ENCODE results near the gene MAP2K5.

The MAP2K5 gene

GRCh38 chr15:67836955-67837354, 294.5 kb downstream of the MAP2K5 start:
- TF ChIP-seq CTCF (IDR thresholded peaks at IDR 0.05; ENCODE audit: low read depth, low read length, missing control alignments): no peak
- in situ Hi-C loops (cut with HindIII; ENCODE audit: low sequenced_read_pairs): no loop called here
- no peak for DNase-seq (ENCODE audit: low read depth)

GRCh38 chr15:67838789-67839332, 296.4 kb downstream of the MAP2K5 start:
- in situ Hi-C loops (cut with HindIII; ENCODE audit: low sequenced_read_pairs): no loop called here
- peak overlapping the region; percentile 96 for H3K4me3 ChIP-seq (ENCODE audit: low read depth, low read length)
- TF ChIP-seq CTCF (IDR thresholded peaks at IDR 0.05; ENCODE audit: low read depth, low read length, missing control alignments): no peak
- DNase-seq (ENCODE audit: low read depth): no peak

More at GRCh38 chr15:67836955-67837354, 294.5 kb downstream of the MAP2K5 start:
- no peak overlapping the region for H3K4me3 ChIP-seq (ENCODE audit: low read depth, low read length)

- no peak for DNase-seq (ENCODE audit: low read depth)
- in situ Hi-C loops (cut with HindIII; ENCODE audit: low sequenced_read_pairs): no loop called here
- peak overlapping the region; percentile 96 for H3K4me3 ChIP-seq (ENCODE audit: low read depth, low read length)
- no peak for TF ChIP-seq CTCF (IDR thresholded peaks at IDR 0.05; ENCODE audit: low read depth, low read length, missing control alignments)
These were observed 297.0 kb downstream of the MAP2K5 start for GRCh38 chr15:67839499-67839928.

GRCh38 chr15:67839929-67840748, 297.6 kb downstream of the MAP2K5 start, which contains the start of gene RNU6-1:
RNU6-1 (minus strand) TSS chr15:67840045.
- peak; percentile 76 for DNase-seq (ENCODE audit: low read depth)
- H3K4me3 ChIP-seq (ENCODE audit: low read depth, low read length): peak within 1 kb of the TSS; percentile 96
- TF ChIP-seq CTCF (IDR thresholded peaks at IDR 0.05; ENCODE audit: low read depth, low read length, missing control alignments): no peak
- in situ Hi-C loops (cut with HindIII; ENCODE audit: low sequenced_read_pairs): no loop called here

GRCh38 chr15:67840749-67841512, 298.4 kb downstream of the MAP2K5 start:
- peak; percentile 14 for TF ChIP-seq CTCF (IDR thresholded peaks at IDR 0.05; ENCODE audit: low read depth, low read length, missing control alignments)
- in situ Hi-C loops (cut with HindIII; ENCODE audit: low sequenced_read_pairs): no loop called here
- DNase-seq (ENCODE audit: low read depth): no peak
- H3K4me3 ChIP-seq (ENCODE audit: low read depth, low read length): peak overlapping the region; percentile 96

GRCh38 chr15:67841513-67841762, 298.9 kb downstream of the MAP2K5 start:
- no peak for TF ChIP-seq CTCF (IDR thresholded peaks at IDR 0.05; ENCODE audit: low read depth, low read length, missing control alignments)
- in situ Hi-C loops (cut with HindIII; ENCODE audit: low sequenced_read_pairs): no loop called here
- no peak for DNase-seq (ENCODE audit: low read depth)
- peak overlapping the region; percentile 96 for H3K4me3 ChIP-seq (ENCODE audit: low read depth, low read length)

Data from astrocyte of the cerebellum (primary cell).